Measurements from ENCODE around the gene TUBA1C.
"Not testable (repeated sequence)": the region's sequence is repeated elsewhere in the genome, so short reads cannot be mapped to it uniquely, and the experiment has no call there.

The TUBA1C gene

DNA sequence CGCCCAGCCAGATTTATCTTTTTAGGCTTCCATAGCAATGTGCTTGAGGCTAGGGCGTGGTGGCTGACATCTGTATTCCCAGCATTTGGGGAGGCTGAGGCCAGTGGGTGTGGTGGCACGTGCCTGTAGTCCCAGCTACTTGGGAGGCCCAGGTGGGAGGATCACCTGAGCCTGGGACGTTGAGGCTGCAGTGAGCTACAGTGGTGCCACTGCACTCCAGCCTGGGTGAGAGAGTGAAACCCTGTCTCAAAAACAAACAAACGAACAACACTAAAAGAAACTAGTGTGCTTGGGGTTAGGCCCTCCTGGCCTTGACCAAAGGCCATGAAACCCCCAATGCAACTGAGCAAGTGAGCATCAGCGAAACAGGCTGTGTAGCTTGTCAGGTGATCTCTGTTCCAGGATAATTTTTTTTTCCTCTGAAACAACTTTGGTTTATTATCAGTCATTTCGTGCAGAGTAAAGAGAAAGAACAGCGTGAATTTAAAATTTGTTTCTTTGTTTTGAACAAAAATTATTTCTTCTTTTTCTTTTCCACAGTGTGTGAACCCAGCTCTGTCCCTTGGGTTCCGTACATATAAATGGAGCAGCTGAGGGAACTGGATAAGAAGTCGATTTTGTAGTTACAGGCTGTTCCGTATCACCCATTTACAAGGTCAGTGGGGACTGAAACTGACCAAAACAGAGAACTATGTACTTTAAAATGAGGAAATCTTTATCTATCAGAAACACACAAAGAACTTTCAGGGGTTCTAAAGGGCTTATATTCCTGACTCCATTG, 8.8 kb upstream of the TUBA1C start:
- no peak for DNase-seq

DNA sequence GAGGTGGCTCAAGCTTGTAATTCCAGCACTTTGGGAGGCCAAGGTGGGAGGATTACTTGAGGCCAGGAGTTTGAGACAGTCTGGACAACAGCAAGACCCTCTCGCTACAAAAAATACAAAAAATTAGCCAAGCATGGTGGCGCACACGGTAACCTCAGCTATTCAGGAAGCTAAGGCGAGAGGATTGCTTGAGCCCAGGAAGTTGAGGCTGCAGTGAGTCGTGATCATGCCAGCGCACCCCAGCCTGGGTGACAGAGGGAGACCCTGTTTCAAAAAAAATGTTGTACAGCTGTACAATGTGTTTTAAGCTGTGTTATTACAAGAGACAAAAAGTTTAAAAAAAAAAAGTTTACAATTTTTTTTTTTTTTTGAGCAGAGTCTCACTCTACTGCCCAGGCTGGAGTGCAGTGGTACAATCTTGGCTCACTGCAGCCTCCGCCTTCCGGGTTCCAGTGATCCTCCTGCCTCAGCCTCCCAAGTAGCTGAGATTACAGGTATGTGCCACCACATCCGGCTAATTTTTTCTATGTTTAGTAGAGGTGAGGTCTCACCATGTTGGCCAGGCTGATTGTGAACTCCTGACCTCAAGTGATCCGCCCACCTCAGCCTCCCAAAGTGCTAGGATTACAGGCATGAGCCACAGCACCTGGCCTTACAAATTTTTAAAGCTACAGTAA, 7.2 kb upstream of the TUBA1C start:
- not testable (repeated sequence) for DNase-seq

DNA sequence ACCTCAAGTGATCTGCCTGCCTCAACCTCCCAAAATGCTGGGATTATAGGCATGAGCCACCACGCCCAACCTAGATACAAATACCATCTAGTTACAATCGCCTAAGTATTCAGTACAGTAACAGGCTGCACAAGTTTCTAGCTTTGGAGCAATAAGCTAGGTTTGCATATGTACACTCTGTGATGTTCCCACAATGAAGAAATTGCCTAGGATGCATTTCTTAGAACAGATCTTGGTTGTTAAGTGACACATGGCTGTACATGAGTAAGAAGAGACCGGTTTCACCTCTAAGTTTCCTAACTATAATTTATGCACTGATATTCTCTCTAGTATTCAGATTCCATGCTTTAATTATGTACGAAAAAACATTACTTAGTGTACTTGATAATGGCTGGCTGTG, 5.4 kb upstream of the TUBA1C start:
- no peak for DNase-seq

DNA sequence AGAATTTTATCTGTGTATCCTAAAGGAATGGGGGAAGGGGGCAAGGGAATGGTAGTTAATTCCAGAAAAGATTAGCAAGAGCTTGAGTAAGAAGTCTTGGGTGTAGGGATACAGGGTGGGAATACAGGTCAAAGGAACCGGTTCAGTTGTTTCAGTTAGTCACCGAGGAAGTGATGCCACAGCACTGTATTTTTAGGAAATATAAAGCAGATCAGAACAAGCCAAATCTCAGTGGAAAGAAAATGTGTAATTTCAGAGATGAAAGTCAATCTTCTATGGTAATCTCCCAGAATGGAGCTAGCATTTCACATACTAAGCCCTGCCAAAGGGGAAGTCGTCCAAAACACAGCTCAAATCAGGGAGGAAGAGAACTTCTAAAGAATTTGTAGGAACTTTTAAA, 4.7 kb upstream of the TUBA1C start:
- DNase-seq, result peak in 1 of 2 experiments; percentile 25

DNA sequence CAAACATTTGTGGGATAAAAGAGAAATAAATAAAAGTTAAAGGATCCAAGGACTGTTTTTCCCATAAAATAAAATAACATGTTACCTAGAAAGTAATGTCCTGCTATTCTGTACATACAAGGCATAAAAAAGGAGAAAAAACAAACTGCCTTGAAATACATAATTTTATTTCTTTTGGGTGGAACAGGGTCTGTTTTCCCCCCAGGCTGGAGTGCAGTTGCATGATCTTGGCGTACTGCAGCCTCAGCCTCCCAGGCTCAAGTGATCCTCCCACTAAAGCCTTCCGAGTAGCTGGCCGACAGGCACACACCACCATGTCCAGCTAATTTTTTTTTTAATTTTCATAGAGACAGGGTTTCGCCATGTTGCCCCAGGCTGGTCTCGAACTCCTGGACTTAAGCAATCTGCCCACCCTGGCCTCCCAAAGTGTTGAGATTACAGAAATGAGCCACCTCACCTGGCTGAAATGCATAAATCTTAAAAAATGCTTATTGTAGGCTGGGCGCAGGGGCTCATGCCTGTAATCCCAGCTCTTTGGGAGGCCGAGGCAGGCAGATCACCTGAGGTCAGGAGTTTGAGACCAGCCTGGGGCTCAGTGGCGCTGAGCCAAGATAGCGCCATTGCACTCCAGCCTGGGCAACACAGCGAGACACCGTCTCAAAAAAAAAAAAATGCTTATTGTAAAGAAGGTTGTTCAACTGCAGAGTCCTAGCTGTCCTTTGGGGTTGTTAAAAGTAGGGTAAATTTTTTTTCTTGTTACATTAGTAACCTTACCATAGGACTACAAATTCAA, 4.1 kb upstream of the TUBA1C start:
- no peak for DNase-seq

DNA sequence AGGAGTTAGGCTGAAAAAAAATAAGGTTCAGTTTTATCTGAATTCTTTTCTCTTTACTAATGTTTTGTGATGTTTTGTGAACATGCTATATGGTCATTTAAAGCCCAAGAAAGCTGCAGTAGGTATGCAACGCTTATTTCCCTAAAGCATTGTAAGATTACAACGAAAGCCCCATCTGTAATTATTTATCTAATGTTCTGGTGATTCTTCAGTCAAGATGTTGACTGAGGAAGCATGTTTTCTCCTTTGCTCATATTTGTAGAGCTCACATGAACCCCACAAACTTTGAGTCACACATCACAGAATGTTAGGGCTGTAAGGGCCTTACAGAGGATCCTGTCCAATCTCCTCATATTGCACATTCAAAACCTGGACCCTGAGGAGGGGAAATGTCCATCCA, 3.2 kb upstream of the TUBA1C start:
- no peak for DNase-seq

DNA sequence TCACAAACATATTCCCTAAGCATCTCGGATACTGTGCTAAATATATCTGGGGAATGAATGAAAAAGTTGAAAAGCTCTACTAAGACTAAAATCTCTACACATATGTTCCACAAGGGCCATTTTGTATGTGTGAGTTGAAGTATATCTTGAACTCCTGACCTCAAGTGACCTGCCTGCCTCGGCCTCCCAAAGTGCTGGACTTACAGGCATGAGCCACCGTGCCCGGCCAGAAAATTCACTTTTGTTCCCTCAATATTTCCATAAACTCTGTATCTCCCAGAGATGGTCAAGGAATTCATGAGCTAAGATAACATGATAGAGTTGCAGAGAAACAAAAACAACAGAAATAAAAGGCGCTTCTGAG, 1.5 kb upstream of the TUBA1C start:
- no peak for DNase-seq

DNA sequence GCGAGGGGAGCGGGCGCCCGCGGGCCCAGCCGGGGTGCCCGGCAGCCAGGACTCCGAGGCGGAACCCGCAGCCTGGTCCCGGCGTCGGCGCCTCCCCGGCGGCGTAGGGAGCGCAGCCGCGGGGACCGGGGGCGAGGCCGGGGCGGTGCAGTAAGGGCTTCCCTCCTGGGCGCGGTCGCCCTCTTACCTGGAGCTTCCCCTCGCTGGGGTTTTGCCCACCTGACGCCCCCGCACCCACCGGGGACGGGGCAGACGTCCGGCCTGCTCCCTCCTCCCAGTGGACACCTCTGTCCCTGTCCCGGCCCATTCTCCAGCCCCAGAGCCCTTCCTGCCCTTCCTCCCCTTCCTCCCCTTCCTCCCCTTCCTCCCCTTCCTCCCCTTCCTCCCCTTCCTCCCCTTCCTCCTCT, 413 bp upstream of the TUBA1C start:
- DNase-seq, result peak; percentile 46 to 51

DNA sequence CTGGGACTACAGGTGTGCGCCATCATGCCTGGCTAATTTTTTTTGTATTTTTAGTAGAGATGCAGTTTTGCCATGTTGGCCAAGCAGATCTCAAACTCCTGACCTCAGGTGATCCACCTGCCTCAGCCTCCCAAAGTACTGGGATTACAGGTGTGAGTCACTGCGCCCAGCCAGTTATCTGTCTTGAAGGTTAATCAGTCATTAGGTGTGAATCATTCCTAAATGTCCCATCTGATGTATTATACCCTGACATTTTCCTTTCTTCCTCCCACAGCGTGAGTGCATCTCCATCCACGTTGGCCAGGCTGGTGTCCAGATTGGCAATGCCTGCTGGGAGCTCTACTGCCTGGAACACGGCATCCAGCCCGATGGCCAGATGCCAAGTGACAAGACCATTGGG, 4.3 kb downstream of the TUBA1C start:
- not testable (repeated sequence) for DNase-seq

DNA sequence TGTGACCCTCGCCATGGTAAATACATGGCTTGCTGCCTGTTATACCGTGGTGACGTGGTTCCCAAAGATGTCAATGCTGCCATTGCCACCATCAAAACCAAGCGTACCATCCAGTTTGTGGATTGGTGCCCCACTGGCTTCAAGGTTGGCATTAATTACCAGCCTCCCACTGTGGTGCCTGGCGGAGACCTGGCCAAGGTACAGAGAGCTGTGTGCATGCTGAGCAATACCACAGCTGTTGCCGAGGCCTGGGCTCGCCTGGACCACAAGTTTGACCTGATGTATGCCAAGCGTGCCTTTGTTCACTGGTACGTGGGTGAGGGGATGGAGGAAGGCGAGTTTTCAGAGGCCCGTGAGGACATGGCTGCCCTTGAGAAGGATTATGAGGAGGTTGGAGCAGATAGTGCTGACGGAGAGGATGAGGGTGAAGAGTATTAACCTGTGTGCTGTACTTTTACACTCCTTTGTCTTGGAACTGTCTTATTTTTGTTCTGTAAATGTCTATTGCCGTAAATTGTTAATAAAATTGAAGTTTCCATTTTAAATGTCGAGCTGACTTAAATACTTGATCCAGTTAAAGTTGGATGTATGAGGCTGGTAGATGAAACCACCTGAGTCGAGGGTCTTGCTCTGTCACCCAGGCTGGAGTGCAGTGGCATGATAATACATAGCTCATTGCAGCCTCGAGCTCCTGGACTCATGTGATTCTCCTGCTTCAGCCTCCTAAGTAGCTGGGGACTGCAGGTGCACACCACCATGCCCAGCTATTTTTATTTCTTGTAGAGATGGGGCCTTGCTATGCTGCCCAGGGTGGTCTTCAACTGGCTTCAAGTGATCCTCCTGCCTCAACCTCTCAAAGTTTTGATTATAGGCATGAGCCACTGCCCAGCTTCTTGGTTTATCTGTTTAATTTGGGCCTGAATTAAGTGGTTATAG, 8.2 kb downstream of the TUBA1C start:
- DNase-seq, result no peak

DNA sequence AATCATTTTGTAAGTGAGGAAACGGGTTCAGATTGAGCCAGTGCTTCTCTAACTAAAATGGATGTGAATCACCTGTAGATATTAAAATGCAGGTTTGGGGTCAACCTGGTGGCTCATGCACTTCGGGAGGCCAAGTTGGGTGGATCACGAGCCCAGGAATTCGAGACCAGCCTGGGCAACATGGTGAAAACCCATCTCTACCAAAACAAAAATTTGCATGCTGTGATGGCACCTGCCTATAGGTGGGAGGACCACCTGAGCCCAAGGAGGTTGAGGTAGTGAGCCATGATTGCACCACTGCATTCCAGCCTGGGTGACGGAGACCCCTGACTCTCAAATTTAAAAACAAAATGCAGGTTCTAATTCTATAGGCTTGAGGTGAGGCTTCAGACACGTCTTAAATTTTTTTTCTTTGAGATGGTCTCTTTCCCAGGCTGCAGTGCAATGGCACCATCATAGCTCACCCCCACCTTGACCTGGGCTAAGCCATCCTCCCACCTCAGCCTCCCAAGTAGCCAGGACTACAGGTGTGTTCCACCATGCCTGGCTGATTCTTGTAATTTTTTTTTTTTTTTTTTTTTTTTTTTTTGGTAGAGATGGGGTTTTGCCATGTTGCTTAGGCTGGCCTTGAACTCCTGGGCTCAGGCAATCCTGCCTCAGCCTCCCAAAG, 9.0 kb downstream of the TUBA1C start:
- no peak for DNase-seq

DNA sequence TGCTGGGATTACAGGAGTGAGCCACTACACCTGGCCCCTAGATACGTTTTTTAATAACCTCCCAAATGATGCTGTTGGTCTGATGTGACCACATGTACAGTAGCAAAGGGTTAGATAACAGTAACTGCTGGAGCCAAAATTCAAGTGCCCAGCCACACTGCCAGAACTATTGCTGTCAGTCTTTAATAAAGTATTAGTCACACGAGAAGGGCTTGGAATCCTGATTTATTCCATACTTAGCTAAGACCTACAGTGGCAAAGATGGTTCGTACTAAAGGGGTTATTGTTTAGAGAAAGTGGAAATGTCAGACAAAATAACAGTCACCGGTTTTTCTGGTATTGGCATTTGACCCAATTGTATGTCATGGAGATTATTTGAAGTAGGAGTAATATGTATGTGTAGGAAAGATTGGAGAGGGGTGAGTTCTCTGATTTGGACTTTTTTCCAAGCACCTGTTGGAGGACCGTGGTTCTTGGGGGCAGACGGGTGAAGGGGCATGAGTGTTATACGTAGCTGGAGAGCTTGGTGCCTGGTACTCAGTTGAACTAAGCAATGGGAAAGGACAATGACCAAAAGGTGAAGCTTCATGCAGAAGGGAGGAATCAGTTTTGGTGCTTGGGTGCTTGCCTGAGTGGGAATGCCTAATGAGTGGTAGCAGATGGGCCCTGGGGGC, 9.7 kb downstream of the TUBA1C start:
- DNase-seq, result no peak

DNA sequence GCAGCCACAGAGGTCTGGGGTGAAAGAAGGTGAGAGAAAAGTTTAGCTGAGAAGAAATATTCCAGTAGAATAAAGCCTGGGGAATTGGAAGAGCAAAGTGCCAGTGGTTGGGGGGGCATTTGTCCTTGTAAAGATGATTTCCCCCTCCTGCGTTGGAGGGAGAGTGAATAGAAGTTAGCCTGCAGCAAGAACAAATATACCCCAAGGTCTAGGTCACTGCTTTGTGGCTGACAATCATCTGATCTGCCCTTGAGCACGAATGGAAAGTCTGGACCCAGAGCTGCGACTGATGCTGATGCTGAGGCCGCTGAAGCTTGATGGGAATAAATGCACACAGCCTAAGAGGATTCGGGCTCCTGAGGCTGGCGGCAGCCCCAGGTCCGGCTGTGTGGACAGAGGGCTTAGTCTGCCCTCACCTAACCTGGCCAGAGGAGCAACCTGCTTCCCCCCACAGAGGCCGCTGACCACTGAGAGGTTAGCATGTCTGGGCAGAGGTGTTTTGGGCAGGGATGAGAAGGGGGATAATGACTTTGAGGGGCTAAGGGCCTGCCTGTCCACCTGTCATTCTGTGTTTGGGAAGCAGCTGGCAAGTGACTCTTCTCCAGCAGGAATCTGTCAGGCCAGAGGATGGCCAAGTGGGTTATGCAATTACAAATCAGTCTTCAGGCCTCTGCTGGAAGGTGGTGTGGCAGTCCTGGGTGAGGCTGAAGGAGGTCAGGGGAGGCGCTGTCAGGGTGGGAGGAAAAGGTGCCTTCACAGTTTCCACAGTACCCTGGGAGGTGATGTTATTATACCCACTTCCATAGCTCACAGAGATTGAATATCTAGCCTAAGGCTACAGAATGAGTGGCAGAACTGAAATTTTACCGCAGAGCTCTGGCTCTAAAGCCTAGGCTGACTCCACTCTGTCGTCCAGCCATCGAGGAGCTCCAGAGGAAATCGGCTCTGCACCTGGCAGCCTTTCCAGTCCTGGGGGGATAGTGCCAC, 11.7 kb downstream of the TUBA1C start:
- no peak for DNase-seq

DNA sequence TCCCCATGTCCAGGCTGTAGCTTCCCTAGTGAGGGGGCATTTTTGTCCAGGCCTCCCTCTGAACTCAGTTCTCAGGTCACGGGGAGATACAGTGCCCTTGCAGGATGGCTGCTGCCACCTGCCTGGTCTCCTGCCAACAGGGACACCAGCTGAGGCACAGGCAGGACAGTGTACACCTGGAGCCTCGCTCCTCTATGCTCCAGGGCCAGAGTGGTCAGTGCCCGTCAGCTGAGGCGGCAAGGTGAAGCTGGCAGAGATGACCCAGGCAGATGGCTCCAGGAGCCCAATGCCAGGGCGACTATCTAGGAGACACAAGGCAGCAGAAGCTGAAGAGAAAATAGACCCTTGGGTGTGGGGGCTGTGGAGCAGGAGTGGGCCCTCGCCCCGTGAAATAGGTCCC, 12.6 kb downstream of the TUBA1C start:
- DNase-seq, result no peak

DNA sequence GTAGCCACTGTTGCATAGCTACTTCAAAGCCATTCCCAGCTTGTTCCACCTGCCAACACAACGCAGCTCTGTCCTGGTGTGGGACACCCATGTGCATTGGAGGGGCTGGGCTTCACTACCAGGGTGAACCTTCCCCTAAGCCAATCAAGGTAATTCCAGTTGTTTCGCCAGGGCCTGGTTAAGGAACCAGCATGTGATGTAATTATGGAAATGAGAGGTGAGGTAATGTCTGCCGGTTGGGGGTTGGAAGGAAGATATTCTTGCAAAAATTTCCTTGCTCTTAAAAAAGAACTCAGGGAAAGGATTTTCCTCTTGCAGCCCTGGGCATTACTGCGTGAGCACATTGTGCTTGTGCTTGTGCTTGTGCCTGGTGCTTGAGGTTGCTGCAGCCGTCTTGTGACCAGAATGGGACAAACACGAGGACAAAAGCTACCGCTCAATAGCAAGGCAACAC, 14.9 kb downstream of the TUBA1C start:
- peak; percentile 32 to 49 for DNase-seq

DNA sequence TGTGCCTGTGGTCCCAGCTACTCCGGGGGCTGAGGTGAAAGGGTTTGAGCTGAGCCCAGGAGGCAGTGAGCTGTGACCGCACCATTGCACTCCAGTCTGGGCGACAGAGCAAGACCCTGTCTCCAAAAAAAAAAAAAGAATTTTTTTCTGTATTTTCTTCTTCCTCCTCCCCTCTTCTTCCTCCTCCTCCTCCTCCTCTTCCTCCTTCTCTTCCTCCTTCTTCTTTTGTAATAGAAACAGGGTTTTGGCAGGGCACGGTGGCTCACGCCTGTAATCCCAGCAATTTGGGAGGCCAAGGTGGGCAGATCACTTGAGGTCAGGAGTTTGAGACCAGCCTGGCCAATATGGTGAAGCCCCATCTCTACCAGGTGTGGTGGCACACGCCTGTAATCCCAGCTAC, 15.7 kb downstream of the TUBA1C start:
- DNase-seq, result not testable (repeated sequence)

DNA sequence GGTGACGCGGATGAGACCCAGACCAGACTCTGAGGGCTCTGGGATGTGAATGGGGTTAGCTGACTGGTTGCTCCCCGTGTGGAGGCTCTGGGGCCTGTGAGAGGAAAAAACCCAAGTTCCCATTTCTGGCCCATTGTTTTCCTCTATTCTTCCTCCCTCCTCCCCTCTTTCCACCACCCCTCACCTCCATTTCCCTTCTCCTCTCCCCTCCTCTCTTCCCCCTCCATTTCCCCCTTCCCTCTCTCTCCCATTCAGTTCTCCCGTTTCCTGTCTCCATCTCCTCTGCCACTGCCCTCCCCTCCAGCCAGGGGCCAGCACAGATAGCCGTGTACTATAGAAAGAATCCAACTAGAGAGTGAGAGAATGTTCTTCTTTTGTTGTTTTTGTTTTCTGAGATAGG, 17.4 kb downstream of the TUBA1C start:
- DNase-seq, result no peak

DNA sequence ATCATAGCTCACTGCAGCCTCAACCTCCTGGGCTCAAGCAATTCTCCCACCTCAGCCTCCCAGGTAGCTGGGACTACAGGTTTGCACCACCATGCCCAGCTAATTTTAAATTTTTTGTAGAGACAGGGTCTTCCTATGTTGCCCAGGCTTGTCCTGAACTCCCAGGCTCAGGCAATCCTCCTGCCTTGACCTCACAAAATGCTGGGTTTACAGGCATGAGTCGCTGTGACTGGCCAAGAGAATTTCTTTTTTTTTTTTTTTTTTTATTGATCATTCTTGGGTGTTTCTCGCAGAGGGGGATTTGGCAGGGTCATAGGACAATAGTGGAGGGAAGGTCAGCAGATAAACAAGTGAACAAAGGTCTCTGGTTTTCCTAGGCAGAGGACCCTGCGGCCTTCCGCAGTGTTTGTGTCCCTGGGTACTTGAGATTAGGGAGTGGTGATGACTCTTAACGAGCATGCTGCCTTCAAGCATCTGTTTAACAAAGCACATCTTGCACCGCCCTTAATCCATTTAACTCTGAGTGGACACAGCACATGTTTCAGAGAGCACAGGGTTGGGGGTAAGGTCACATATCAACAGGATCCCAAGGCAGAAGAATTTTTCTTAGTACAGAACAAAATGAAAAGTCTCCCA, 18.0 kb downstream of the TUBA1C start:
- not testable (repeated sequence) for DNase-seq

Data from AML-193 (cell line).